Loucy (cell line): ENCODE results near the gene CUL2.

ENCODE experiments used
- H2AFZ ChIP-seq: fragments of 200-600 bp; sonication (generic); 2 replicates; pipeline ENCODE4 v1.6.0; 2016; ENCODE audit warnings: antibody characterized with exemption, mild to moderate bottlenecking, low read length, moderate library complexity
- H3F3A ChIP-seq: fragments of 200-600 bp; 2 replicates; pipeline ENCODE4 v1.6.0; 2016; ENCODE audit warnings: antibody characterized with exemption, low read depth, mild to moderate bottlenecking
- H3K27me3 ChIP-seq: fragments of 200-600 bp; sonication (generic); 2 replicates; pipeline ENCODE4 v1.6.1; 2014; ENCODE audit warnings: low read length, mild to moderate bottlenecking; ENCODE audit not compliant: insufficient read depth, poor library complexity, severe bottlenecking
- H3K36me3 ChIP-seq: fragments of 200-600 bp; sonication (generic); 2 replicates; pipeline ENCODE4 v1.6.1; 2016; ENCODE audit warnings: low read length; ENCODE audit not compliant: insufficient read depth
- H3K4me1 ChIP-seq: fragments of 200-600 bp; sonication (generic); 2 replicates; pipeline ENCODE4 v1.5.1; 2014; ENCODE audit warnings: low read length, mild to moderate bottlenecking; ENCODE audit not compliant: insufficient read depth, poor library complexity, severe bottlenecking
- H3K4me2 ChIP-seq: fragments of 200-600 bp; sonication (generic); 2 replicates; pipeline ENCODE4 v1.6.0; 2014; ENCODE audit warnings: antibody characterized with exemption, low read length, low read depth, mild to moderate bottlenecking; ENCODE audit not compliant: poor library complexity, severe bottlenecking
- H3K4me3 ChIP-seq: fragments of 200-600 bp; sonication (generic); 2 replicates; pipeline ENCODE4 v1.5.1; 2014; ENCODE audit warnings: low read length, mild to moderate bottlenecking, mixed read lengths; ENCODE audit not compliant: poor library complexity, severe bottlenecking
- H3K79me2 ChIP-seq: fragments of 200-600 bp; sonication (generic); 2 replicates; pipeline ENCODE4 v1.6.1; 2014; ENCODE audit warnings: low read length; ENCODE audit not compliant: insufficient read depth
- H3K9ac ChIP-seq: fragments of 200-600 bp; sonication (generic); 2 replicates; pipeline ENCODE4 v1.6.0; 2014; ENCODE audit warnings: mild to moderate bottlenecking, low read depth, low read length, moderate library complexity; ENCODE audit not compliant: poor library complexity, severe bottlenecking
- H3K9me2 ChIP-seq: fragments of 200-600 bp; sonication (generic); replicated peaks from 2 replicates; pipeline ENCODE4 v1.6.1; 2016; ENCODE audit warnings: low read depth, low read length, mixed read lengths
- H3K9me3 ChIP-seq: fragments of 200-600 bp; sonication (generic); 2 replicates; pipeline ENCODE4 v1.6.1; 2014; ENCODE audit warnings: mild to moderate bottlenecking, antibody characterized with exemption, low read length, low read depth; ENCODE audit not compliant: insufficient read depth
- H4K20me1 ChIP-seq: fragments of 200-600 bp; sonication (generic); 2 replicates; pipeline ENCODE4 v1.6.0; 2014; ENCODE audit warnings: antibody characterized with exemption, low read length, mild to moderate bottlenecking; ENCODE audit not compliant: insufficient read depth, poor library complexity, severe bottlenecking
- EZH2phosphoT487 ChIP-seq: fragments of 200-600 bp; IDR thresholded peaks from 2 replicates; pipeline ENCODE4 v1.6.1; 2018; ENCODE audit warnings: antibody characterized with exemption, mild to moderate bottlenecking, moderate library complexity, borderline replicate concordance
- TF ChIP-seq, protein P1 (sequence below): fragments of 200-600 bp; sonication (generic); conservative IDR thresholded peaks from 2 replicates; pipeline ENCODE4 v1.5.1; 2014; ENCODE audit warnings: mild to moderate bottlenecking, antibody characterized with exemption, low read length

CUL2 gene

DNA sequence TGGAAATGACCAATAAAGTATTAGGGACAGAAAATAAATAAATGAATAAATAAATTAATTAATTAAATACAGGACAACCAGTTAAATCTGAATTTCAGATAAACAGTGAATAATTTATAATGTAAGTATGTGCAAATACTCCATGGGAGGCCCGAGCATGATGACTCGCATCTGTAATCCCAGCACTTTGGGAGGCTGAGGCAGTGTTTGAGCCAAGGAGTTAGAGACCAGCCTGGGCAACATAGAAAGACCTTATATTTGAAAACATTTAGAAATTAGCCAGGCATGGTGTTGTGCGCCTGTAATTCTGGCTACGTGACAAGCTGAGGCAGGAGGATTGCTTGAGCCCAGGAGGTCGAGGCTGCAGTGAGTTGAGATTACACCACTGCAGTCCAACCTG lies 123.7 kb downstream of the CUL2 start:
- TF ChIP-seq, protein P1, sequence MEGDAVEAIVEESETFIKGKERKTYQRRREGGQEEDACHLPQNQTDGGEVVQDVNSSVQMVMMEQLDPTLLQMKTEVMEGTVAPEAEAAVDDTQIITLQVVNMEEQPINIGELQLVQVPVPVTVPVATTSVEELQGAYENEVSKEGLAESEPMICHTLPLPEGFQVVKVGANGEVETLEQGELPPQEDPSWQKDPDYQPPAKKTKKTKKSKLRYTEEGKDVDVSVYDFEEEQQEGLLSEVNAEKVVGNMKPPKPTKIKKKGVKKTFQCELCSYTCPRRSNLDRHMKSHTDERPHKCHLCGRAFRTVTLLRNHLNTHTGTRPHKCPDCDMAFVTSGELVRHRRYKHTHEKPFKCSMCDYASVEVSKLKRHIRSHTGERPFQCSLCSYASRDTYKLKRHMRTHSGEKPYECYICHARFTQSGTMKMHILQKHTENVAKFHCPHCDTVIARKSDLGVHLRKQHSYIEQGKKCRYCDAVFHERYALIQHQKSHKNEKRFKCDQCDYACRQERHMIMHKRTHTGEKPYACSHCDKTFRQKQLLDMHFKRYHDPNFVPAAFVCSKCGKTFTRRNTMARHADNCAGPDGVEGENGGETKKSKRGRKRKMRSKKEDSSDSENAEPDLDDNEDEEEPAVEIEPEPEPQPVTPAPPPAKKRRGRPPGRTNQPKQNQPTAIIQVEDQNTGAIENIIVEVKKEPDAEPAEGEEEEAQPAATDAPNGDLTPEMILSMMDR = no peak
- TF ChIP-seq EZH2phosphoT487 = no peak

DNA sequence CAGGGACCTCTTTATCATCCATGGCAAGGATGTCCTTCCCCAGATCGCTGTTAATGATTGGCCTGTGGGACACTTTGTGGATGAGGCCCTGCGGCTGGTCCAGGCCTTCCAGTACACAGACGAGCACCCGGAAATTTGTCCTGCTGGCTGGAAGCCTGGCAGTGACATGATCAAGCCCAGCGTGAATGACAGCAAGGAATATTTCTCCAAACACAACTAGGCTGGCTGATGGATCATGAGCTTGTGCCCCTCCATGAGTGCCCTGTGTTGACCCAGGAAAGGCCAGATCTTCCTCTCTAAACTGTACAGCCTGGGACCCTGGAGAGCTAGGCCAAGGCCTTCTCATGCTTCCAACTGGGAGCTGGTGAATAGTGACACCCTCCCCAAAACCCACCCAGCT lies 124.1 kb downstream of the CUL2 start:
- no peaks in the 10 kb centered on the region for H3K4me1 ChIP-seq
- no peaks in the 10 kb centered on the region for H4K20me1 ChIP-seq
- no peaks in the 10 kb centered on the region for H3K36me3 ChIP-seq
- no peaks in the 10 kb centered on the region for H3K9me2 ChIP-seq
- no peaks in the 10 kb centered on the region for H3F3A ChIP-seq
- TF ChIP-seq, protein P1 = no peak
- no peak for TF ChIP-seq EZH2phosphoT487
- no peak overlapping the region for H3K9ac ChIP-seq
- H3K9me3 ChIP-seq = no peaks in the 10 kb centered on the region
- no peak overlapping the region for H3K4me3 ChIP-seq
- H2AFZ ChIP-seq = no peak overlapping the region
- H3K27me3 ChIP-seq = no peaks in the 10 kb centered on the region
- no peak overlapping the region for H3K4me2 ChIP-seq
- H3K79me2 ChIP-seq = no peaks in the 10 kb centered on the region

More for the DNA sequence above, 123.7 kb downstream of the CUL2 start:
- Histone ChIP-seq H3K36me3 (no peaks in the 10 kb centered on the region), H3K9ac (no peak overlapping the region), H3K9me3 (no peaks in the 10 kb centered on the region), H3K4me3 (no peak overlapping the region), H3K79me2 (no peaks in the 10 kb centered on the region), H4K20me1 (no peaks in the 10 kb centered on the region), H3K27me3 (no peaks in the 10 kb centered on the region), H3K4me2 (no peak overlapping the region), H3K4me1 (no peaks in the 10 kb centered on the region), H3F3A (no peaks in the 10 kb centered on the region), H3K9me2 (no peaks in the 10 kb centered on the region), H2AFZ (no peak overlapping the region)

DNA sequence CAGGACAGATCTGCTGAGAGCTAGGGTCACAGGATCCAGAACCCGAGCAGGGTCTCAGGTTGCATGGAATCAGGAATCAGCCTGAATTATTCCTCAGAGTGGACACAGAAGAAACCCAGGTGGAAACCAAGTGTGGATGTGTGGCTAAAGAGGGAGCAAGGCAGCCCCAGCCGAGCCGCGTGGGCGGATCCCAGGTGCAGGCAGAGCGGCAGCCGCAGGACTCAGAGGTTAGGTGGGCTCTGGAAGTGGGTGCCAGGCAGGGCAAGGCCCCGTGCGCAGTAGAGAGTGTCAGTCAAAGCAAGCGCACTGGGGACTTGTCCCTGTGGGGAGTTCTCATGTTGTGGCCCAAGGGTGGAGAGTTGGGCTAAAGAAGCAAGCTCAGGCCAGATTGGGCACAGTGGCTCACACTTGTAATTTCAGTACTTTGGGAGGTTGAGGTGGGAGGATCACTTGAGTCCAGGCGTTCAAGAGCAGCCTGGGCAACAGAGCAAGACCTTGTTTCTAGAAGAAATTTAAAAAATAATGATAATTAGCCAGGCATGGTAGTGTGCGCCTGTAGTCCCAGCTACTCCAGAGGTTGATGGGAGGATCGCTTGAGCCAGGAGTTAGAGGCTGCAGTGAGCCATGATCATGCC lies 125.9 kb downstream of the CUL2 start:
- Histone ChIP-seq H3F3A (no peaks in the 10 kb centered on the region), H4K20me1 (no peaks in the 10 kb centered on the region), H3K4me2 (no peak overlapping the region), H3K4me3 (no peak overlapping the region), H3K9me3 (no peaks in the 10 kb centered on the region), H3K9ac (no peak overlapping the region), H2AFZ (no peak overlapping the region), H3K27me3 (no peaks in the 10 kb centered on the region), H3K36me3 (no peaks in the 10 kb centered on the region), H3K4me1 (peaks cover 4% of the 10 kb centered on the region), H3K79me2 (no peaks in the 10 kb centered on the region), H3K9me2 (no peaks in the 10 kb centered on the region)
- TF ChIP-seq, protein P1 = no peak
- TF ChIP-seq EZH2phosphoT487 = no peak
